ENCODE data around the gene PPP3CA.

- no peak for TF ChIP-seq EZH2 (IDR thresholded peaks at IDR 0.05)
- TF ChIP-seq POLR2AphosphoS5 (IDR thresholded peaks at IDR 0.05; ENCODE audit: borderline replicate concordance, low read depth, low read length) = no peak
These were observed 265.5 kb downstream of the PPP3CA start for GRCh38 chr4:101081695-101082369.

Measured in SK-N-MC (cell line).